RKO (cell line): ENCODE results near the gene CHIT1.

Source experiments
- DNase-seq: peaks from one replicate; pipeline ENCODE4 v3.0.0-alpha.2; 2016; ENCODE audit warnings: low spot score

The CHIT1 gene

DNA sequence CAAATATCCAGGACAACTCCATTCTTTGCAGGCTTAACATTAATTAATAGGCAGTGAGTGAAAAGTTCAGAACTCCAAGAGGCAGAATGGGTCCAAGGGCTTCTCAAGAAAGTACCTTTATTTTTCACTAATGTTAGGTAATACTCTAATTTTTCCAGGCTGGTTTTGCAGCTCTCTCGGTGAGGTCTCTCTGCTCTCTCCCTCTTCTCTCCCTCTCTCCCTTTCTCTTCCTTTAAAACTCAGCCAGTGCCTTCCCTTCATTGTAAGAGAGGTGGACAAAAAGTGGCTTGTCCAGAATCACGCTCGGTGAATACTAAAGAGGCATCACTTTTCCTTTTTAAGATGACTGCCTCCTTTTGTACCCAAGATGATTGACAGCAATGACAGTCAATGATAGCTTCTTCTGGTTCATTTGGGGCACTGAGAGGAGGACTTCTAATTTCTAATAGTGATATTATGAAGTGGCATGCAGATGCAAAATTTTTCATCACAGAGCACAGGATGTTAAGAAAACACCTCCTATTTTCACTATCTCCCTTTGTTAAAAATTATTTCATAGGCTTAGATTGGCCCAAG, 41.7 kb downstream of the CHIT1 start:
- DNase-seq, result no peak

- no peak for DNase-seq
Measured at GRCh38 chr1:203187304-203187685, 42.2 kb downstream of the CHIT1 start.

DNA sequence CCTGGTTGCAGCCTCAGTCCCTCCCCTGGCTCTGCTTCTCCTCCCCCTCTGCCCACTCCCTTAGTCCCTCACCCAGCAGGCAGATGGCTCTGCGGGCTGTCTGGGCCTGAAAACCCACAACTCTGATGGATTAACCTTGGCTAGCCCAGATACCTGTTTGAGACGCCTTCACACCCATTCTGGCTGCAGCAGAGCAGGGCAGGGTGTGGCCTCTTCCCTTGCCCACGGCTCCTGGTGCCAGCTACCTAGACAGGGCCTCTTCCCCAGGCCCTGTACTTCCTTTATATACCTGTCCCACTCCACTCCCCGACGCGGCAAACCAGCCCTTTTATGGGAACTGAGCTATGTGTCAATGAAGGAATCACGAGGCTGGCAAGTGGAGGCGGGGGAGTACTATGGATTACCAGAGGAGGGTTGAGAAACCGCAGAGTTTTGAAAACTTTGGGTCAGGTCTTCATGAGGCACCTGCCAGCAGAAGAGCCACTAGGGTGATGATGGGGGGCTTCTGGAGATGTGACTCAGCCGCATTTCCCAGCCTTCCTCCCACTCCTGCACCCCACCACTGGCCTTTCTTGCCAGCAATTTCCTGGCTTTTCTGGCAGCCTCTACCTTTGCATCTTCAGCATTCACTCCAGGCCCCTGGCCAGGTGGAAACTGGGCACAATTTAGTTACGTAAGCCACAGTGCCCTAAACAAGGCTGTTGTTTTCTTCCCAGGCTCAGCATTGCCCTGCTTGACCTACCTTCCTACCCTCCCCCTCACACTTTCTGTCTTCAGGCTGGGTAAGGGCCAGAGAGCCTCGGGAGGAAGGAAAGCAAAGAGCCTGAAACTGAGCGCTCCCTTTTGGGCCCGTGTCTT, 42.8 kb downstream of the CHIT1 start, which contains the start of gene CHI3L1:
Gene CHI3L1, minus strand, starts transcription at position 259 of the 858 bp plus-strand sequence. Its CDS starts 81 bp downstream, at position 178.
- DNase-seq, result no peak

GRCh38 chr1:203186091-203186445, 43.4 kb downstream of the CHIT1 start:
- no peak for DNase-seq

GRCh38 chr1:203185585-203185984, 43.9 kb downstream of the CHIT1 start:
- DNase-seq, result no peak

DNA sequence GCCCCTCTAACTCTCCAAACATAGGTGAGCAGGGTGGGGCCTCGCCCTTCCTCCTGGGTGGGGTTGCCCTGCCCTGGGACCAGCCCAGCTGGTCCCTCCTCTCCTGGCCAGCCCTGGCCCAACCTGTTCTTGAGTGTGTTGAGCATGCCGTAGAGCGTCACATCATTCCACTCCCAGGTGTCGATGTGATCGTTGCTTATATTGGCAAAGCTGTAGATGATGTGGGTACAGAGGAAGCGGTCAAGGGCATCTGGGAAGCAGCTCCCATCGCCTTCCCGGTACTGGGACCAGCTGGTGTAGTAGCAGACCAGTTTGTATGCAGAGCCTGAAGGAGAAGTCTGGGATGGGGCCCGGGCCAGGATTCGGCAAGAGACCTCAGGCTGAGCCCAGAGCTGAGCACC, 44.4 kb downstream of the CHIT1 start:
- DNase-seq, result no peak

GRCh38 chr1:203184467-203184866, 45.0 kb downstream of the CHIT1 start:
- no peak for DNase-seq

- DNase-seq, result no peak
Measured at GRCh38 chr1:203183828-203184227, 45.6 kb downstream of the CHIT1 start.

DNA sequence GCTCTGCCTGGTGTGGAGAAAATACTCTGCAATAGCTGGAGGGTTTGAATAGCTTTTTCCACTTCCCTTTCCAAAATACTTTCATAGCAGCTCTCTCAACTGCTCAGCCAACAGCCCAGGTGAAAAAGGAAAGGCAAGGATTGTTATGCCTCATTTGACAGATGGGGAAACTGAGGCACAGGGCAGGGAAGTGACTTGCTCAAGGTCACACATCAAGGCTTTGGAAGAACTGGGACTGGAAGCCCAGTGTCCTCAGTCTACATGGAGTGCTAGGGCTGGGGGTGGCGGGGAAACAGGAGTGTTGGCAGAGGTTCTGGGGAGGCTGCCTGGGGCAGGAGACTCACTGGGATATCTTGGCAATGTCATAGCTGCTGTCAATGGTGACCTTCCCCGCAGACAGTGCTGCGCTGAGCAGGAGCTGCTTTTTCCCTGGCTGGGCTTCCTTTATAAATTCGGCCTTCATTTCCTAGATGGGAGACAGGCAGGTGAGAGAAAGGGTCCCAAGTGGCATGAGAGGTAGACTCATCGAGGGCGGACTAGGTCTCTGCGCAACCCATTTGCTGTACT, 47.0 kb downstream of the CHIT1 start:
- DNase-seq, result no peak

DNA sequence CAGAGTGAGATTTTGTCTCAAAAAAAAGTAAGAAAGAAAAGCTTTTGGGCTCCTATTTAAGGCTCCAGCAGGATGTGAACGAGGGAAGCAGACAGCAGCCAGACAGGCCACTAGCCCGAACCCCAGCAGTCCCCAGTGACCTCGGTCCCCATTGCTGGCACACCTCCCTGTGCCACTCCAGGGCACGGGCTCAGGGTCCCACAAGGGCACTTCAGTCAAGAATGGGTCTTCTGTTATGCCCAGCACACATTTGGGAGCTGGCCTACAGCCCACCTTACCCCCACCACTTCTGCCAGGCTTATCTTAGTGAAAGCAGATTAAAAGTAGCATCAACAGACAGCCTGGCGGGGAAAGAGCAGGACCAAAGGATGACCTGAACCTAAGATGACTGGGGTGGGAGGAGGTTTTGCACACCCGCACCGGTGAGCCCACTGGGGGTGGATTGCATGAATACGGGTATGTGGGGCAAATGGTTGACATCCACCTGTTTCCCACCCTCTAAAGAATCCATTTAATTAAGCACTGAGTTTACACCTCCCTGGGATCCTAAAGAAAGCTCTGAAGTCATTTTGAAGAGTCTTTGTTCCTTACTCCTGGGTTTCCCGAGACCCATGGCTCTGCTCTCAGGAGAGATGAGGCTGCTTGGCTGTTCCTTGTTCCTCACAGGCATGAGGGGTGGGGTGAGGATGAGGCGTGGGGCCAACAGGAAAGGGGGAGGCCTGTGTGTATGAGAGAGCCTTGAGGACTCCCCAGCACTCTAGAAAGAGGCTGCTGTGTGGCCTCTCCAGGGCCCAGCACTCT, 47.7 kb downstream of the CHIT1 start:
- DNase-seq, result no peak

GRCh38 chr1:203180611-203181330, 48.7 kb downstream of the CHIT1 start:
- DNase-seq, result no peak

GRCh38 chr1:203179667-203180005, 49.8 kb downstream of the CHIT1 start:
- no peak for DNase-seq

GRCh38 chr1:203178821-203179666, 50.4 kb downstream of the CHIT1 start:
- DNase-seq, result no peak

DNA sequence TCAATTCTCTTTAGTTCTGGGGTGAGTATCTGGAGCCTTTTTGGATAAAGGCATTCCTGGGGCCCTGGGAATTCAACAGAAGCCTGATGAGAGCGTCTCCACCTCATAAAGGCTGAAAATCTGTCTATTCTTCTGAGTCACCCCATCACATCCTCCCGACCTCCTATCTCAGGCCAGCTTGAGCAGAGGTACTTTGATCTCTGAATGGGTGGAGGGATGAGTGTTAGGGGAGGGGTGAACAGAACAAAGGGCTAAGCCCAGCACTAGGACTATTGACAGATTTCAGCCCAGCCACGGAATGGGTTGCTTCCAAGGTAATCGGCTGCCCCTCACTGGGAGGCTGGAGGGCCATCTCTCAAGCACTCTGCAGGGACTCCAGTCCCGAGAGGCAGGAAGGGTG, 51.4 kb downstream of the CHIT1 start:
- no peak for DNase-seq

DNA sequence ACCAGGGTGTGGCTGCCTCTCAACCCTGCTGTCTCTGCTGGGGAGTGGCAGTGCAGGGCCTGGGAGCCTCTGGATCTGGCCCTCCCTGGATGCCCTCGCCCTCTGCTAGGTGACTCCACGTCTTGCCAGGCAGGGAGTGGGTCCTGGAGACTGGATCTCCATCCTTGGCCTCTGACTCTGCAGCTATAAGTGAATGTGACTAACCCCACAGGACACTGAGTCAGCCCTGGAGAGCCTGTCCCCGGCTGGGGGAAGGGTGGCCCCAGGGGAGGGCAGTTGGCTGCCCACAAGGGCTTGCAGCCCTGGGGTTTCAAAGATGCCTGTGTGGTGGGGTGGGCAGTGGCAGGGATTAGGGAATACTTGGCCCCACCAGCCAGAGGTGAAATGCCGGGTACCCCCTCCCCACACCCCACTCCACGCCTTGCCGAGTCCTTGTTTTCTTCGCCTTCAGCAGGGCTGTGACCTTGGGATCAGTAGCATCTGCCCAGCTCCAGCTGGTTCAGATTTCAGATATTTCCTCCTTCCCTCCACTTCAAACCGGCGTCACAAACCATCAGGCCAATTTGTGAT, 51.9 kb downstream of the CHIT1 start:
- DNase-seq, result peak; percentile 63

DNA sequence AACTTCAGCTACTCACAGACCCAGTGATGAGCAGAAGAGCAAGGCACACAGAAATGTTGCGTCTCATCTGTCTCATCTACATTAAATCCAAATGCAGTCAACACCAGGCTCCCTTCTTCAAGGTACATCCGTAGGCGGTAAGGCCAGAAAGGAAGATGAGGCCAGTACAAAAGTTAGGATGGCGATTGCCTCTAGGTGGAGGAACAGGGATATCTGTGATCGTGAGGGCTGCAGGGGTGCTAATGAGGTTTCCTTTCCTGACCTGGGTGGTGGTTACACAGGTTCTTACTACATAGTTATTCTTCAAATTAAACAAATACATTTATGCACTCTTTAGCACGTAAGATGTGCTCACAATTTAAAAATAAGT, 52.5 kb downstream of the CHIT1 start:
- DNase-seq, result no peak

- DNase-seq, result no peak
Measured at GRCh38 chr1:203176273-203177035, 53.0 kb downstream of the CHIT1 start.

DNA sequence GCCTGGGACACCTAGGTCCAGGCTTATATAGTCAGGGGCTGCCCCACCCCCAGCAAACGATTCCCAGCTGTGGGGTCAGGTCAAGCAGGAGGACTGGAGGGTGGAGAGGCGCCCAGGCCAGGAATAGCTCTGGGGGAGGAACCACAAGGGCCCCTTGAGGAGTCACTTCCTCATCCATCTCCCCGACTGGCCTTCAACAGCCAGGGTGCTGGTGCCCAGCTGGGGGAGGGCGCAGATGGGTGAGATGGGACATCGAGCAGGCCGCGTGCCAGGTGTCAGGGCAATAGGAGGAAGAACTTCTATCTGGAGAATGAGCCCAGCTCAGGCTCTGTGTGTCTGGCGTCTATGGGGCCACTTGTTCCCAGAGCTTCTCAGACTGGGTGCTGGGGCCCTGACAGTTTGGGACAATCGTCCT, 53.6 kb downstream of the CHIT1 start:
- DNase-seq, result no peak

DNA sequence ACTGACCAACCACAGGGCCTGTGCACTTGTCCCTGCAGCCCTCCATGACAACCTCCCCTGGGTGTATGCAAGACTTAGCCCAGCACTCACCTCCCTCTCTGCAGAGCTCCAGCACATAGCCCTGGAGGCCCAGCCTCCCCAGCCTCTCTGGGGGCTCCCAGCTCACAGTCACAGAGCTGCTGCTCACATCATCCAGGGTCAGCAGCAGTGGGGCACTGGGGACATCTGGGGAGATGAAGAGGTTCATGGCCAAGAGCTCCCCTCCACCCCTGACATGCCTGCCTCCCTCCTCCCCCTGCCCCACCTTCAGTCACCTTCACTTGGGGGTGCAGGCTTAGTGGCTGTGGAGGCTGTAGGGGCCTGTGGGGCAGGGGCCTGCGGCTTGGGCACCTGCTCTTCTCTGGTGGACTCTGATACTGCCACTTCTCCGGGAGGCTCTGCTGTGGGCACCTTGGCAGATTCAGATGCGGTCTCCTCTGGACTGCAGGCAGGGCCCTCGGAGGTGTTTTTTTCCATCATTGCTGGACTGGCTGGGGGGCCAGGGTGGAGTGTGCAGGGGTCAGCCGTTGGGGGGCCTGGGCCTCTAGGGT, 54.1 kb downstream of the CHIT1 start, which contains the start of gene MYBPH:
Gene MYBPH, minus strand, starts transcription at position 590 of the 590 bp plus-strand sequence. Its CDS starts 71 bp downstream, at position 519.
- DNase-seq, result no peak
